MM.1S (cell line): ENCODE measurements around the gene MS4A4E.

Experiments used
- CTCF ChIP-seq: fragments of 300-600 bp; sonication (generic); IDR thresholded peaks from 2 replicates; pipeline ENCODE4 v1.5.1; 2016; ENCODE audit warnings: antibody characterized with exemption, low read length, mixed read lengths
- EZH2 ChIP-seq: fragments of 300-600 bp; sonication (generic); optimal IDR thresholded peaks from 2 replicates; pipeline ENCODE3; 2017; ENCODE audit warnings: low read depth, mild to moderate bottlenecking, antibody characterized with exemption, low read length, mixed read lengths
- EZH2phosphoT487 ChIP-seq: fragments of 300-600 bp; sonication (generic); IDR thresholded peaks from 2 replicates; pipeline ENCODE4 v1.6.1; 2018; ENCODE audit warnings: antibody characterized with exemption, low read length

- TF ChIP-seq CTCF (no peak), EZH2phosphoT487 (no peak), EZH2 (no peak)
These were observed 60.2 kb downstream of the MS4A4E start, which contains the start of gene MS4A6A for GRCh38 chr11:60182541-60183330.
